ENCODE measurements around the gene URM1.
"Not testable (repeated sequence)": the region's sequence is repeated elsewhere in the genome, so short reads cannot be mapped to it uniquely, and the experiment has no call there.

The URM1 gene

DNA sequence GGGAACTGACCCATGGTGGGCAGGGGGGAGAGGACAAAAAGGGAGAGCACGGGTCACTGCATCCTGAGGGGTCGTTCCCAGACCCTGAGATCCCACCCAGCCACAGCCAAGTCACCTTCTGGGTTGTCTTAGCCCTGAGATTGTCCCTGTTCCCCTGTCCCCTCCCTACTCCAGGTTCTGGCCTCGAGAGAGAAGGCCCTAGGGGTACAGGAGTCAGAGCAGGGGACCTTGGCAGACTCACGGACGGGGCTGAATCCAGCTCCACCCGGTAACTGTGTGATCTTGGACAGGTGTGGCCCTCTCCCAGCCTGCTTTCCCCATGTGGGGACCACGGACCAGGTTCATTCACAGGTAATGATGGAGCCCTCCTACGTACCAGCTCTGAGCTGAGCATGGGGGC, 38.3 kb downstream of the URM1 start:
- DNase-seq (ENCODE audit: low read depth): no peak

DNA sequence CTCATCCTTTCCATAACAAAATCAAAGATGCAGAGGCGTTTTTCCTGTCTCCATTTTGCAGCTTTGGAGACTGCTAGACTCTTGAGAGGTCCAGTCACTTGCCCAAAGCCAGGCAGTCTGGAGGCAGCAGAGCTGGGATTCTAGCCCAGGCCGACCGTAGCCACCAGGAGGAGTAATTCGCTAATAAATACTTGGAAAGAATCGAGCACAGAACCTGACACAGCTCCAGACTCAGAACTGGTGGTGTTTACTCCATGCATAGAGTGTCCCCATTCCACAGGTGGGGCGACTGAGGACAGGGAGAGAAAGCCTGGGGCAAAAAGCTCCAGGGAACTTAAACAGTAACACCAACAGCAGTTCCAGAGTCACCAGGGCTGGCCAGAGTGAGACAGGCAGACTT, 38.8 kb downstream of the URM1 start:
- DNase-seq (ENCODE audit: low read depth): no peak

DNA sequence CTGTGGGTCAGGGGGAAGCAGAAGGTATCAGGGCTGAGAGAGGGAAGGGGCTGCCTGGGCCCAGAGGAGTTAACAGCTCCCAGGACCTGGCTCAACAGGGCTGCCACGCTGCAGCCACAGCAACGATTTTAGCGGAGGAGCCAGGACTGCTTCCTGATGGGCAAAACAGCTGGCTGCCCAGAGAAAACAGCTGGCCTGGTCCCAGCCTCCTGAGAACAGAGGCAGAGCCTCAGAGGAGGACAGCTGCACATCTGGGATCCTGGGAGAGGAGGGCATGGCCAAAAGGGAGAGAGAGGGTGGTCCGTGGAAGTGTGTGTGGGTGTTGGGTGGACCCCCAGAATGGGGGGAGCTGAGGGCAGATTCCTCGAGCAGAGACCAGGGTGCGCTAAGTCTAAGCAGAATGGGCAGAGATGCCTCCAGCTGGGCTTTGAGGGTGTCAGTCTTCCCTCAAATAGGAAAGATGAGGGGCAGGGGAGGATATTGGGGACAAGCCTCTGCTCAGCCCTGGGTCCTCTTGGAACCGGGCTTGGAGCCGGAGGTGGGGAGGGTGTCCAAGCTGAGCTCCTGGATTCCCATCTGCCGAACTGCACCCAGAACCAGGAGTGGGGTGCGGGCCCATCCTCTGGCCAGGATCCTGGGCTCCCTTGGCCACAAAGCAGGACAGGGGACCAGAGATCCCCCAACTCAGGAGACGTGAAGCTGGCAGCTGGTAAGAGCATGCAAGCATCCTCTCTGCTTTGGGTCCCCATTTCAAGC, 40.4 kb downstream of the URM1 start:
- no peak for DNase-seq (ENCODE audit: low read depth)

DNA sequence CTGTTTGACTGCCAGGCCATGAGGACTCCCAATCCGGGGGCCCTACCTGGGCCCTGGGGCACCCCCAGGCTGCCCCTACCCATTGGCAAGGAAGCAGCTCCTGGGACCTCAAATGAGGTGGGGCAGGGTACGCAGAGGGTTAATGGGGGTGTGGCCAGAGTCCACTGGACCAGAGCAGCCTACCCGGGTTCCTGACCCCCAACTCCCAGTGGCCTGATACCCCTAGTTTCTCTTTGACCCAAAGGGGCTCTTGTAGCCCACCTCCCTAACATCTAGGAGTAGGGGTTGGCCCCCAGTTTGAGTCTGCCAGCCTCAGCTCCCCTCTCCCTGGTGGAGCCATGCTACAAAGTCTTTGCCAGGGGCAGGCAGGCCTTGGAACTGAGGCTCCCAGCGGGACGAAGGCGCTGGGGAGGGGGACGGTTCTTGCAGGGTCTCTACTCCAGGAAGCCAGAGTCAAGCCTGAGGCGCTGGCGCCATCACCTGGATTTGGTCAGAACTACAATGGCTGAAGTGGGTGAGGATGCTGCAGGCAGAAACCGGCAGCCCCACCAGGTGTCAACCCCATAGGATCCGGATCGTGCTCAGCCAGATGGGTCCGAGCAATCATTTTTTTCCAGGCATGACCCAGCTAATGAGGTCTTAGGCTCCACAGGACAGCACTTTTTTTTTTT, 41.1 kb downstream of the URM1 start:
- peak; percentile 12 for DNase-seq (ENCODE audit: low read depth)

DNA sequence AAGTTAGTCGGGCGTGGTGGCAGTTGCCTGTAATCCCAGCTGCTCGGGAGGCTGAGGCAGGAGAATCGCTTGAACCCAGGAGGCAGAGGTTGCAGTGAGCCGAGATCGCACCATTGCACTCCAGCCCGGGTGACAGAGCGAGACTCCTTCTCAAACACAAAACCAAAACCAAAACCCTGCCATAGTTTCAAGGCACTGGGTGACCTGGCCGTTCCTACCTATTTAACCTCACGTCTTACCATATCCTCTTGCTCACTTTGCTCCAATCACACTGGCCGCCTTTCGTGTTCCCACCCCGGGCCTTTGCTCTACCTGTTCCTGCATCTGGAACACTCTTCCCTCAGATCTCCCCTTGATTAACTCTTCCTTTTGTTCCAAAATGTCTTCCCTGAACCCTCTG, 42.6 kb downstream of the URM1 start:
- DNase-seq (ENCODE audit: low read depth): not testable (repeated sequence)

DNA sequence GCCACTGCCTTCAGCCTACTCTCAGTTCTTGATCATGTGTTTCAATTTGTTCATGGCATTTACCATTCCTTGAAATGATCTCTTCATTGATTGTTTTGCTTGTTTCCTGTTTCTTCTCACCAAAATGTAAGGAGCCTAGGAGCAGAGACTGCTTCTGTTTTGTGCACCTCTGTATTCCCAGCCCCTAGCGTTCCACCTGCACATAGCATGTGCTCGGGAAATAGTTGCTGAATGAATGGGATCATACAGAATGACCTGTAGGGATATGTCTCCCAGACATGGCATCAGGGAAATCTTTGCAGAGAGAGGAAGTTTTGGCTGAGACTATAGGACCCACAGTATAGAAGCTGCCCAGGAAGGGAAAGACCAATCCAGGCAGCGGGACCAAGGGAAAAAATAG, 43.3 kb downstream of the URM1 start:
- no peak for DNase-seq (ENCODE audit: low read depth)

DNA sequence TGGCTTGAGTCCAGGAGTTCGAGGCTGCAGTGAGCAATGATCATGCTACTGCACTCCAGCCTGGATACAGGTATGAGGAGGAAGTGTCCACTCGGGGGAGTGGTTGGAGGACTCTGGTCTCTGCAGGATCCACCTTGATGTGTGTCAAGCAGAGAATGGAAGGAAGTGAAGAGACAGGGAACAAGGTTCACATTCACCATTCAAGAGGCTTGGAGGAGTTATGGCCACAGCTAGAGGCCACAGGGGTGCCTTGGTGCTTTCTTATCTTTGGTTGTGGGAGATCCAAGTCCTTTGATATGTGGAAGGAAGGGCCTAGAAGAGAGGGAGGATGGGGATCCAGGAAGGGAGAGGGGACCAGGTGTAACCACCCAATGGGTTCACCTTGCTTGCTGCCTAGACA, 44.1 kb downstream of the URM1 start:
- no peak for DNase-seq (ENCODE audit: low read depth)

DNA sequence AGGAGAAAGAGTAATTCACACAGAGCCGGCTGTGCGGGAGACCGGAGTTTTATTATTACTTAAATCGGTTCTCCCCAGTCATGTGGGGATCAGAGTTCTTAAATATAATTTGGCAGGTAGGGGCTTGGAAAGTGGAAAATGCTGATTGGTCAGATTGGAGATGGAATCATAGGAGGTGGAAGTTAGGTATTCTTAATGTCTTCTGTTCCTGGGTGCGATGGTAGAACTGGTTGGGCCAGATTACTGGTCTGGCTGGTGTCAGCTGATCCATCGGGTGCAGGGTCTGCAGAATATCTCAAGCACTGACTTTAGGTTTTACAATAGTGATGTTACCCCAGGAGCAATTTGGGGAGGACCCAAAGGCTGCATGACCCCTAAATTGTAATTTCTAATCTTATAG, 44.8 kb downstream of the URM1 start:
- DNase-seq (ENCODE audit: low read depth): no peak

DNA sequence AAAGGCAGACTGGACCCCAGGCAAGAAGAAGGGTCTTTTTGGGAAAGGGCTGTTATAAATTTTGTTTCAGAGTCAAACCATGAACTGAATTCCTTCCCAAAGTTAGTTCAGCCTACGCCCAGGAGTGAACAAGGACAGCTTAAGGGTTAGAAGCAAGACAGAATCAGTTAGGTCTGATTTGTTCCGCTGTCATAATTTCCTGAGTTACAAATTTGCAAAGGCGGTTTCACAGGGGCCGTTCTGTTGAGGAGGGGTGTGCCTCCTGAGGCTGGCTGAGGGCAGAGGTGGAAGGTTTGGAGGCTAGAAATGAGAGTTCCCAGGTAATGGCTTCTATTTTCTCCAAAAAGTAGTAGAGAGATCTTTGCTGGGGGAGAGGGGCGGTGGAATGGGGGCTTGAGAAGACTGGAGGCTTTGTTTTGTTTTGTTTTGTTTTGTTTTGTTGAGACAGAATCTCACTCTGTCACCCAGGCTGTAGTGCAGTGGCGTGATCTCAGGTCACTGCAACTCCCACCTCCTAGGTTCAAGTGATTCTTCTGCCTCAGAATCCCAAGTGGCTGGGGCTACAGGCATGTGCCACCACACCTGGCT, 45.4 kb downstream of the URM1 start:
- DNase-seq (ENCODE audit: low read depth): no peak

DNA sequence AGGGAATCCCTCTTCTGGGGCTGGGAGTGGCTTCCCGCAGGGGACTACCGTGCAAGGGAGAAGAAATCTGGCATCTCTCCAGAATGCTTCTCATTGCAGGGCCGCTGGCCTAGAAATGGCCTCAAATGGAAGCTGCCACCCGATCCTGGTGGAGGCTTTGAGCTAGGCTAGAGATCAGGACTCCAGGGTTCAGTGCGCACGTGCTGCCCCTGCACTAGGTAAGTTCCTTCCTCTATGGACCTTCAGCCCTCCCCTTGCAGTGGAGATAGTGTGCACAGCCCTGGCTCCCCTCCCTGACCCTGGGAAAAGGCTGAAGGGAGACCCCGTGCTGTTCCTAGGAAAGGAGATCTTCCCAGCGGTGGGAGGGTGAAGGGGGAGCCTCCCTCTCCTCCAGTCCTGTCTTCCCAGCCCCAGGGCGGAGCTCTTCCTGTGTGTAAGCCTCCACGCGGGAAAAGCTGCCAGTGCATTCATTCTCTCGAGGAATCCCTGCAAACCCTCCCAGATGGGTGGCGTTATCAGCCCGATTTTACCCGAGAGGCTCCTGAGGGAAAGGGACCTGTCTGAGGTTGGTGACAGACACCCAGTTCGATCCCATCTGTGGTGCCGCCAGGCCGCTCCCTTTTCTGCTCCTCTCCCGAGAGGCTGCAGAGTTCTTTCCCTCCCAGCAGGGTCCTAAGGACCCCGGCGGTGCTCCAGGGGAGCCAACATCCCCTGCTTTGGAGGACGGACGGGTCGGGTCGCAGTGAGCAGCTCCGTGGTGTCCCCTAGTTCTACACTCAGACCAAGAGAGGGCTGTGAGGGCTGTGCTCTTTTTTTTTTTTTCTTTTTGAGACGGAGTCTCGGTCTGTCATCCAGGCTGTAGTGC, 48.1 kb downstream of the URM1 start:
- DNase-seq (ENCODE audit: low read depth): no peak

DNA sequence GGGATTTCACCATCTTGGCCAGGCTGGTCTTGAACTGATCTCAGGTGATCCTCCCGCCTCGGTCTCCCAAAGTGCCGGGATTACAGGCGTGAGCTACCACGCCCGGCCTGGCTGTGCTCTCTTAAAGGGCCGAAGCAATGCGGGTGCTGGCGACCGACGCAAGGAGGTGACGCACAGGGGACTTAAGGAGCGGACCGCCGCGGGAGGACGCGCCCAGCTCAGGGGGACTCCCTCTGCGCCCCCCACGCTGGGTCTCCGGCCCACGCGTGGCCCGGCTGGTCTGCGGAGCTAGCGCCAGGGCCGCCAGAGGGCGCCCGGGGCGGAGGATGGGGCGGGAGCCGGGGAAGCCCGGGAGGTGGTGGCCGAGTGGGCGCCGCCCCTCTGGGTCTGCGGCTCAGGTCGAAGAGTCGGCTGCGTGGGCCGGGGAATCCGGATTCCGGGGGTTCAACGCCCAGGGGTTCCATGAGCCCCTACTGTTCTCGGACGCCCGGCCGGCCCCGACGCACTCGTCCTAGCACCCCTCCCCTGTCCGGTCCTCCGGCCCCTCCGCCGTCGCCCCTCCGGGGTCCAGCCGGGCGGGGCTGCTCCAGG, 49.0 kb downstream of the URM1 start:
- peak; percentile 28 for DNase-seq (ENCODE audit: low read depth)

DNA sequence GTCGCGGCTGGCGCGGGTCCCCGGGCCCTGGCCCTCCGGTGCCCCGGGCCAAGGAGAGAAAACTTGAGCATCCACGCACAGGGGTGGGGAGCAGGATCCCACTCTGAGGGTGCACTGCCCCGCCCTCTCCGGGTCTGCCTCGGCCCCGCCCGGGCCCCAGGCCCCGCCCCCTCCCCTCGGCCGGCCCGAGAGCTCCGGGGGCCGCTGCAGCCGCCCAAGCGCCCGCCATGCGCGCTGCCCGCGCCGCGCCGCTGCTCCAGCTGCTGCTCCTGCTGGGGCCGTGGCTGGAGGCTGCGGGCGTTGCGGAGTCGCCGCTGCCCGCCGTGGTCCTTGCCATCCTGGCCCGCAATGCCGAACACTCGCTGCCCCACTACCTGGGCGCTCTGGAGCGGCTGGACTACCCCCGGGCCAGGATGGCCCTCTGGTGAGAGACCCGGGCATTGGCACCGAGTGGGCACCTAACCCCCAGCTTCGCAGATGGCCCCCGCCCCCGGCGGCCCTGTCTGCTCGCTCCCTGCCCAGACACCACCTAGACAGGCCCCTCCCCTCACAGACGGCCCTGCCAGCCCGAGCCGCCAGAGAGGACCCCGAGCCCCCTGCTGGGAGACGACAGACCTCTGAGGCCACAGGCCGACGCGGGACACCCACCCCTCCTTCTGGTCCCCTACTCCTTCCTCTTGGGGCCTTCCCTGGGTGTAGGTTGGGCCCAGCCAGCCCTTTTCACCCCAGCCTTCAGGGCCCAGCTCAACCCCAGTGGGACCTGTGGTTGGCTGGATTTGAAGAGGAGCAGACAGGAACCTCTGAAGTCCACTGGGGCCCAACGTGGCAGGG, 49.7 kb downstream of the URM1 start, which contains the start of gene CERCAM:
Gene CERCAM (plus strand): TSS at position 207 of the 831 bp plus-strand sequence. CDS start 21 bp downstream, at position 228.
- peak; percentile 8 for DNase-seq (ENCODE audit: low read depth)

DNA sequence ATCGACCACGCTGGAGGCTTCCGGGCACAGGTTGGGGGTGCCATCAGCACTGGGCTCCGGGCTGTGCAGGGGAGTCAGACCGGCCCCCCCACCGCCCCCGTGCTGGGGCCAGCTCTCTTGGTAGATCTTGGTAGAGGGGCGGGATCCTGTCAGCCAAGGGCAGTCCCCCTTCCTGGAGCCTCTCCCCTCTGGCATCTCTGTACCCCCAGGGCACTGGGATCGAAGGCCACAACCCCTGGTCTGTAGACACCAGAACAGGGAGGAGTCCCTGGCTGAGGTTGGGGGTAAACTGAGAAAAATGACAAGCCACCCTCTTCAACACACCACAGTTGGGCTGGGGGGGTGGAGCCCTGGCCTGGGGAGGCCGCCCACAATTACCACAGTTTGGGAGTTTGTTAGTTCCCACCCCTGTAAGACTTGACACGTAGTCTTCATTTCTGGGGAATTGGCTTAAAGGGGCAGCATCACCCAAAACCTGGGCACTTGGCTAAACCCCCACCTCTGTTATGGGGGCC, 50.4 kb downstream of the URM1 start:
- no peak for DNase-seq (ENCODE audit: low read depth)

DNA sequence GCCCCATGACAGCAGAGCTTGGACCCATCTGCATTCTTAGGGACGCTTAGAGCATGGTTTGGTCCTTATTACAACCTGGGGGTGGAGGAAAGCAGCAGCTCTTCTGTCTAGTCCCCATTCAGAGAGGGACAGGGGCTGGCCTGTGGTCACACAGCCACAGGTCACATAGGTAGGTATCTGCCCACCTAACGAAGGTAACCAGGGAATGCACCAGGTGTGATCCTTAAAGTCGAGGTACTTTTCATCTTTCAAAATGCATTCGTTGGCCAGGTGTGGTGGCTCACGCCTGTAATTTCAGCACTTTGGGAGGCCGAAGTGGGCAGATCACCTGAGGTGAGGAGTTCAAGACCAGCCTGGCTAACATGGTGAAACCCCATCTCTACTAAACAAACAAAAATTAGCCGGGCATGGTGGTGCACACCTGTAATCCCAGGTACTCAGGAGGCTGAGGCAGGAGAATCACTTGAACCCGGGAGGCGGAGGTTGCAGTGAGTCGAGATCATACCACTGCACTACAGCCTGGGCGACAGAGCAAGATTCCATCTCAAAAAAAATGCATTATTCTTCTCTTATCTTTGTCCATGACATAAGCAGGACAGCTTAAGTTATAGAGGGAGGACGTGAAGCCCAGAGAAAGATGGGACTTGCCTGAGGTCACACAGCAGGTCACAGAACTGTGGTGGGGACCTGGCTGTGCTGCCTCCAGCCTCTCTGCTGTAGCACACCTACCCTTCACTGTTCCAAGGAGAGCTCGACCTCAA, 51.0 kb downstream of the URM1 start:
- DNase-seq (ENCODE audit: low read depth): not testable (repeated sequence)

DNA sequence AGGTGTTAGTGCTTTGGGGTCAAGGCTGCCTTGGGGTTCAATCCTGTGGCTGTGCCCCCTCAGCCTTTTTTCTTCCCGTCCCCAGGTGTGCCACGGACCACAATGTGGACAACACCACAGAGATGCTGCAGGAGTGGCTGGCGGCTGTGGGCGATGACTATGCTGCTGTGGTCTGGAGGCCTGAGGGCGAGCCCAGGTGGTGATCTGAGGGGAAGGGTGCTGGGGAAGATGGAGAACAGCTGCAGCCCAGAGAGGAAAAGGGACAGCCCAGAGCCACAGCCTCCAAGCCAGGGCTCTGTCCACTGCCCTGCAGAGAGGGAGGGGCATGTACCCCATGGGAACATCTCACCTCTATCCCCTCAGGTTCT, 51.6 kb downstream of the URM1 start:
- DNase-seq (ENCODE audit: low read depth): no peak

DNA sequence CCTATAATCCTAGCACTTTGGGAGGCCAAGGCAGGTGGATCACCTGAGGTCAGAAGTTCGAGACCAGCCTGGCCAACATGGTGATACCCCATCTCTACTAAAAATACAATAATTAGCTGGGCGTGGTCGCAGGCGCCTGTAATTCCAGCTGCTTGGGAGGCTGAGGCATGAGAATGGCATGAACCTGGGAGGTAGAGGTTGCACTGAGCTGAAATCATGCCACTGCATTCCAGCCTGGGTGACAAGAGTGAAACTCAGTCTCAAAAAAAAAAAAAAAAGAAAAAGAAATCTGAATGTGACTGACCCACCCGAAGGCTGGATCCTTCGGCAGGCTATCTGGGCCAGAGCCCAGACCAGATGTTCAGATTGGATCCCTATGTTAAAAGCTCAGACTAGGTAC, 52.2 kb downstream of the URM1 start:
- not testable (repeated sequence) for DNase-seq (ENCODE audit: low read depth)

DNA sequence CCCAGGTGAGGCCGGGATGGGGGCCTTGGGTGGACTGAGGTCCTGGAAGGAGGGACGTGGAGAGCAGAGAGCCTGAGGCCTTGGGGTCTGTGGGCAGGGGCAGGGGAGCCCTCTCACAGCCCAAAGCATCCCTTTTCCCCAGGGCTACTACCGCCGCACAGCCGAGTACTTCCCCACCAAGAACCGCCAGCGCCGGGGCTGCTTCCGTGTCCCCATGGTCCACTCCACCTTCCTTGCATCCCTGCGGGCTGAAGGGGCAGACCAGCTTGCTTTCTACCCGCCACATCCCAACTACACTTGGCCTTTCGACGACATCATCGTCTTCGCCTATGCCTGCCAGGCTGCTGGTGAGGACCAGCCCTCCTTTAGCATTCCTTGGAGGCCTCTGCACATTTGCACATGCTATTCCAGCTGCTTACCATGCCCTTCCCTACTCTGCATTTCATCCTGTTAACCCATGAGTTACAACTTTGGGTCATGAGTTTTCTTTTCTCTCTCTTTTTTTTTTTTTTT, 53.1 kb downstream of the URM1 start:
- no peak for DNase-seq (ENCODE audit: low read depth)

DNA sequence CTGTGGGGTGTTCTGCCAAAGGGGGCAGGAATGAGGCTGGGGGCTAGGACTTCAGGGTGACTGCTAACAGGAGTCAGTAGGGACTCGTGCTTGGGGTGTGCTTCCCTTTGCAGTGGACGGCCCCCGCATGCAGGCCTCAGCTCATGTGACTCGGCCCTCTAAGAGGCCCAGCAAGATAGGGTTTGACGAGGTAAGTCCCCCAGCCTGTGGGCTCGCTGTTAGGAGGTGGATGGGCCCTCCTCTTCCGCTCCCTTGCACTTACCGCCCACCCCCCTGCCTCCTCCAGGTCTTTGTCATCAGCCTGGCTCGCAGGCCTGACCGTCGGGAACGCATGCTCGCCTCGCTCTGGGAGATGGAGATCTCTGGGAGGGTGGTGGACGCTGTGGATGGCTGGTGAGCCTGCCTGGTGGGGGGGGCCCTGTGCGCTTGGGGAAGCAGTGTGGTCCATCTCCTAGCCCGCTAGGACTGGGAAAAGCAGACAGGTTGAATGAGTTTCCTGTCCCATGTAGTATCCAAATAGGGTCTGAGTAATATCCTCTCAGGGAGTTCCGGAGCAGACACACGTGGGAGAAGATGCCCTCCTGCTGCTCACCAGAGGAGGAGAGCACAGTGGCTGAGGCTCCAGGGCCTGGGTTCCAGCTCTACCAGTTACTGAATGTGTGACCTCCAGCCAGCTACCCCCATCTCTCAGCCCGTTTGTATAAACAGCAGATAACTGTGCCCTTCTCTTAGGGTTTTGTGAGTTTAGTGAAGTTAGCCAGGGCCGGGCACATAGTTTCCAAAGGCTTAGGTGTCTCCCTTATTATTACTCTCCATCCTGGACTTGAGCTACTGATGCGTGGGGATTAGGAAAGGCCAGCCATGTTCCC, 57.7 kb downstream of the URM1 start:
- DNase-seq (ENCODE audit: low read depth): no peak
